Measurements from ENCODE around the gene RPS23. TPM values are rescaled to one million over a fixed set of nuclear protein-coding genes. Genes with fewer than 3 reads are reported as not detected.
"Not testable (repeated sequence)": the region's sequence is repeated elsewhere in the genome, so short reads cannot be mapped to it uniquely, and the experiment has no call there.

Gene RPS23
- total RNA-seq, 1 donor from 2014 or later: 4,680 TPM

DNA sequence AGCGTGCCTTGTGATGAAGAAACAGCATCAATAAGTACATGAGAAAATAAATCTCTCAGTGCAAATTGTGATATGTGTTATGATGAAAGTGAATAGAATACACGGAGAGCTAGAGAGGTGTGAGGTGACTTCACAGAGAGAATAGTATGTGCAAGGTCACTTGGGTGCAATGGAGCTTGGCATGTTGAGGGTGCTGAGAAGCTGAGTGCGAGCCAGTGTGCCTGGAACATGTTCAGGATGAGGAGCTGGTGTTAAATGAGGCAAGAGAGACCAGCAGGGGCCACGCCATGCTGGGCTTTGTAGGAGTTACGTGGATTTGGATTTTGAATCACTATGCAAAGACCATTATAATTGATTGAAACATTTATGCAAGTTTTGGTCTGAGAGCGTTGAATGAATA is 12.8 kb upstream of the RPS23 start:
- FAIRE-seq: no peak

DNA sequence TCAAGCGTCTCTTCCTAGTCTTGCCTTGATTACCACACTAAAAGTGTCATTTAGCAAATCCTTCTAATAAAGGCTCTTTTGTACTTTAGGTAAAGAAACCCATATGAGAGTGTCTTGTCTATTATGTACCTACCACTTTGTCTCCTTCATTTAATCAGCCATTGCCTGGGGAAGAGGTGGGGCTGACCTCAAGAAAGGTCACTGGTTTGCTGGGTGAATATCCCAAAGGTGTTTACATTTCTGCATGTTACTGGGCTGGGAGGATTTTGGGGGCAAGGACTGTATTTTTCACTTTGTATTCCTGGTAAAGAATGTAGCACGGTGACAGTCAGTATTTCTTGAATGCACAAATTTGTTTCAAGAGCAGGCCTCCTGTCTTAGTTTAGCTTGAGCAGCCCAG is 11.9 kb upstream of the RPS23 start:
- DNase-seq (ENCODE audit: low spot score in 2 of 2) (no peak), FAIRE-seq (no peak)

More for the DNA sequence above, 12.8 kb upstream of the RPS23 start:
- no peak for DNase-seq (ENCODE audit: low spot score in 2 of 2)

DNA sequence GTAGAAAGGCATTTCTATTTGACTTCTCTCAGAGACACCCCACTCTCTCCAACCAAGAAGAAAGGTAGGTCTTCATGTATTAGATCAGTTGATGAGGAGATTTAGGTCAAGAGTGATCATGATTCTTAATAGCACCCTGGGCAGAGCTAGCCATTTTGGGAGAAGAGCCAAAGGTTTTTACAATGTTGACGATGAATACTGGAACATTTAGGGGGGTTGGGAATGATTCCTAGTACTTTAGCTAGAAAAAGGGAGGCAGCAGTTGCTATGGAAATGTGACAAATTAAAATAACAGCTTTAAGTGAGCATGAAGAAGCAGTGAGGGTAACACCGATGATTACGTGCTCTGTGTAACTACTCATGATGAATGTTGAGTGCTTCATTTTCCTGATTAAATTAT is 9.5 kb upstream of the RPS23 start:
- no peak for FAIRE-seq

DNA sequence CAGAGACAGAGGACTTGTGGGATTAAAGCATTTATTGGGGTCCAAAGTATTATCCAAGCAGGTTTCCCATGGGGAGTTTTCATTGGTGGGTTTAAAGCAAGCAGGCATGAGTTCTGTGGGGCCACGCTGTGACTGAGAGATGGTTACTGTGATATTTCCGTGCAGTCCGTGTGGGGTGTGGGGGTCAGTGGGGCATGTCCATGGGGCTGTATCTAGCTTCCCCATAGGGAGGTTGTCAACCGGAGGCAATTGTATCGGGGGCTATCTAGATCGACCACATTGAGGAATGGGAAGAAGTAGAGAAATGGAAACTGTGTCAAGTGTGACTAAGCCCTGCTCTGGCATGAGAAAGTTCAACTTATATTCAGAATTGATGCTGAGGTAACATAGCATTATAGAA is 7.1 kb upstream of the RPS23 start:
- no peak for DNase-seq (ENCODE audit: low spot score in 2 of 2)
- FAIRE-seq: no peak

More for the DNA sequence above, 9.5 kb upstream of the RPS23 start:
- no peak for DNase-seq (ENCODE audit: low spot score in 2 of 2)

- FAIRE-seq (no peak), DNase-seq (ENCODE audit: low spot score in 2 of 2) (no peak)
These were observed 5.7 kb upstream of the RPS23 start for GRCh38 chr5:82283893-82284292.

- no peak for DNase-seq (ENCODE audit: low spot score in 2 of 2)
- FAIRE-seq: no peak
These were observed 687 bp upstream of the RPS23 start for GRCh38 chr5:82278711-82279370.

DNA sequence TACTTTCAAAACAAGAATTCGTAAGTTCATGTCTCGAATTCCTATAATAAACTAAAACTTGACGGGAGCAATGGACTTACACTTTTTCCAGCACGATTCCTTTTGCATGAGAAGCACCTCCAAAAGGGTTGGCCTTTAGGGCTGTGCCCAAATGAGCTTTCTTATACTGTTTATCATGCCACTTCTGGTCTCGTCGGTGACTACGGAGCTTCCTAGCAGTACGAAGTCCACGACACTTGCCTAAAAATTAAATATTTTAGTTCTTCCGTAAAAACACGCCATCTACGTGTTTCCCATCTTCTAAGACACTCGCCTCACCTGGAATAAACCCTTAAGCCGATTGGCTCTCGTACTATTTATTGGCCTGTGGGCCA is 554 bp downstream of the RPS23 start:
- FAIRE-seq (no peak), DNase-seq (ENCODE audit: low spot score in 2 of 2) (no peak)

DNA sequence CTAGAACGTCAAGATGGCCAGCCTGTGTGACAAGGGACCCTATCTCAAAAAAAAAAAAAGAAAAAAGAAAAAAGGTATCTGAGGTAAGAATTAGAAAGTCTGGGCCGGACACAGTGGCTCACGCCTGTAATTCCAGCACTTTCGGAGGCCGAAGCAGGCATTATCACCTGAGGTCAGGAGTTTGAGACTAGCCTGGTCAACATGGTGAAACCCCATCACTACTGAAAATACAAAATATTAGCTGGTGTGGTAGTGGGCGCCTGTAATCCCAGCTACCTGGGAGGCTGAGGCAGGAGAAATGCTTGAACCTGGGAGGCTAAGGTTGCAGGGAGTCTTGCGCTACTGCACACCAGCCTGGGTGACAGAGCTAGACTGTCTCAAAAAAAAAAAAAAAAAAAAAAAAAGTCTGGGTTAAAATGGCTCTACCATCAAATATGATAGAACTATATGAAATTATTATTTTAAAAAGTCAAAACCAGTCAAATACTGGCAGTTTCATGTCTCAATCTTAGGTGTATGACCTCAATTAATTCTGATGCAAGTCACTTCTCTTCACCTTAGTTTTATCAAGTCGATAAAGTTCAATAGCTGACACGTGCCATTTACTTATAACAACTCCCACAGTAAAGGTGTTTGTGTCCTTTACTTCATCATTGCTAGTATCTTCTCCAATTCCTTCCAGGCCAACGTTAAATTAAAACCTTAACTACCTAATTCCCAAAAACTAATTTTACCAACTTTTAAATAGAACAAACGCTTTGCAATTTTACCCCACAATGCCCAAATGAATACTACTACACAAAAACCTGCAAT is 1.1 kb downstream of the RPS23 start:
- DNase-seq (ENCODE audit: low spot score in 2 of 2) (no peak), FAIRE-seq (no peak)

GRCh38 chr5:82275216-82275664 is 2.9 kb downstream of the RPS23 start:
- FAIRE-seq: no peak
- DNase-seq (ENCODE audit: low spot score in 2 of 2): no peak

GRCh38 chr5:82274343-82275211 is 3.6 kb downstream of the RPS23 start:
- FAIRE-seq (no peak), DNase-seq (ENCODE audit: low spot score in 2 of 2) (no peak)

DNA sequence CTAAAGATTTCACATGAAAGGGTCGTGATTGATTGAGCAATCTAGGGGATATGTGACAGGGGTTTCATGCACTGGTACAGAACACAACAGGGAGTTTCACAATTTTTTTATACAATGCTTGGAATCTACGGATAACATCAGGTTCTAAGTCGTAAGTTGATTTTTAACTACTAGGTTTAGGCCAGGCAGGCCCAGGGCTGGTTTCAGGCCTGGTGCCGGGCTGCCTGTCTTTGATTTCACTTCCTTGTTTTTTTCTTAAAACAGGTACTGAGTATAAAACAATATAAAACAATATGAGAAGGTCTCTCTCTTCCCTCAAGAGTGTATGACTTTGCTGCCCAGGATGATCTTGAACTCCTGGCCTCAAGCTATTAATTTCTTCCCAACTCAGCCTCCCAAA is 4.7 kb downstream of the RPS23 start:
- DNase-seq (ENCODE audit: low spot score in 2 of 2); FAIRE-seq: not testable (repeated sequence)

DNA sequence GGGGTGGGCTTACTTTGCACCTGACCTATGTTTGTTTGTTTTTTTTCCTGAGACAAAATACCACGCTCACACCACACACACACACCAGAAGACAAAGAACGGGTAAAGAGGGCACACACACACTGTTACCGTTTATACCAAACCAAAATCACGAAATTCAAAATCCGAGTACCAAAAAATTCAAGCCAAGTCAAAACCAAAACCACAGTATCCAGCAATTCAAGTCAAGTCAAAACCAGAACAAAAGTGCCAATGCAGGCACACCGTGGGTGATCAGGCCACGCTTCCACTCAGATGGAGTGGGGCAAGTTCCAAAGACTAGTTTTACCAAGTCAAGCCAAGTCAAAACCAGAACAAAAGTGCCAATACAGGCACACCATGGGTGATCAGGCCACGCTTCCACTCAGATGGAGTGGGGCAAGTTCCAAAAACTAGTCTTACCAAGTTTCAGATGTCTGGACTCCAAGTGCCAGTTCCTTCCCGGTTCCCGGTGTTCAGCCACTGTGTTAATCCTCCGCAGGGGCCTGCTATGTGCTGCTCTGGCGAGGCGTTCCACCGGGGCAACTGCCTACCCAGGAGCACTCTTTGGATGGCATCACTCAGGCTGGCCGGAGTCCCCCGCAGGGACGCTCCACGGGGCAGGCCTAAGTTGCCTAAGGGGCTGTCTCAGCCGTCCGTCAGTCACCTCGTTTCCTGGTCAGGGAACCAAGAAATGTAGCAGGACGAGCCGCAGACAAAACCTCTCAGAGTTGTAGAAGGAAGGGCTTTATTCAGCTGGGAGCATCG is 5.4 kb downstream of the RPS23 start:
- not testable (repeated sequence) for FAIRE-seq; DNase-seq (ENCODE audit: low spot score in 2 of 2)

- not testable (repeated sequence) for FAIRE-seq; DNase-seq (ENCODE audit: low spot score in 2 of 2)
These were observed 8.8 kb downstream of the RPS23 start for GRCh38 chr5:82269363-82269762.

DNA sequence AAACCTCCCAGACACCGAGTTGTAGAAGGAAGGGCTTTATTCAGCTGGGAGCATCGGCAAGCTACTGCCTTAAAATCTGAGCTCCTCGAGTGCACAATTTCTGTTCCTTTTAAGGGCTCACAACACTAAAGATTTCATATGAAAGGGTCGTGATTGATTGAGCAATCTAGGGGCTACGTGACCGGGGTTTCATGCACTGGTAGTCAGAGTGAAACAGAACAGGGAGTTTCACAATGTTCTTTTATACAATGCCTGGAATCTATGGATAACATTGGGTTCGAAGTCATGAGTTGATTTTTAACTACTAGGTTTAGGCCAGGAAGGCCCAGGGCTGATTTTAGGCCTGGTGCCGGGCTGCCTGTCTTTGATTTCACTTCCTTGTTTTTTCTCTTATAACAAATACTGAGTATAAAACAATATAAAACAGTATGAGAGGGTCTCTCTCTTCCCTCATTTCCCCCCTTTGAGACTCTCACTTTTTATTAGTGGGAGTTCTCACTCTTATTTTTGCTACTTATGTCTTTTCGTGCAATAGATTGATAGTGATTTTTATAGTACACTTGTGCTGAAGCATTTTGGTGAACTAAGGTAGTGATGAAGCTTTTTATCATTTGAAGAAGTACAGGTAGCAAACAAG is 10.7 kb downstream of the RPS23 start:
- not testable (repeated sequence) for DNase-seq (ENCODE audit: low spot score in 2 of 2); FAIRE-seq

- FAIRE-seq (no peak), DNase-seq (ENCODE audit: low spot score in 2 of 2) (no peak)
These were observed 13.1 kb downstream of the RPS23 start for GRCh38 chr5:82265047-82265446.

- DNase-seq (ENCODE audit: low spot score in 2 of 2) (peak in 1 of 2 donors; percentile 10), FAIRE-seq (peak; percentile 72)
These were observed 18.9 kb downstream of the RPS23 start for GRCh38 chr5:82259172-82259800.

DNA sequence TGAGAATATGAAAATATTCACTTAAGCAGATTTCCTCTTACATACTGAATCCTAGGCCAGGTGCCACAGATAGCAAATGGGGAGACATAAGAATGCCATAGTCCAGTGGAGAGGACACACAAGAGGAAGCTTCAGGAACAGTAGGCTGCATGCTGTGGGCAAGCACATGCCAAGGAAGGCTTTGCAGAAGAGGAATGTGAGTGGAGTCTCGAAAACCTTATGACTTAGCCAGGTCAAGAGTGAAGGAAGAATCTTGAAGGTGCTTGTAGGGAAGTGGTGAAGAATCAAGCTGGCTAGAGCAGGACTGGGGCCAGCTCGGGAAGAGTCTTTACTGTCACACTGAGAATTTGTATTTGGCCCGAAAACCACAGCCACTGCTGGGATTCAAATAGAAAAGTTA is 20.4 kb downstream of the RPS23 start:
- DNase-seq (ENCODE audit: low spot score in 2 of 2) (no peak), FAIRE-seq (no peak)

- no peak for DNase-seq (ENCODE audit: low spot score in 2 of 2)
- FAIRE-seq: no peak
These were observed 20.9 kb downstream of the RPS23 start for GRCh38 chr5:82257247-82257646.

DNA sequence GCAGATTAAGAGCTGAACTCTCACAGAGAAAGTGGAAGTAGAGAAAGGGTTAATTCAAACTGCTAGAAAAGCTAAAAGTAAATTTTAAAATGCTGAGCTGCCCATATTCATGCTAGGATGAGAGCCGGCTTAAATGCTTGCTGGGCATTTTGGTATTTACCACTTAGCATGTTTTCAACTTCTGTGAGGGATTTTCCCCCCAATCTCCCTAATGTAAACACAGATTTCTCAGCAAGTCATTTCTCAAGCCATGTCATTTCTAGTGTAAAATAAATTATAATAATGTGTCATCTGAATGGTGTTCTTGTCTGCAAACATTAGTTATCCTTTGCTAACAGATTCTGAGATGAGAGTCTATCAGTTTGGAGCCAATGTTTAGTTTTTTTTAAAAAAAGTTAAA is 22.3 kb downstream of the RPS23 start:
- DNase-seq (ENCODE audit: low spot score in 2 of 2): no peak
- no peak for FAIRE-seq

Measured in frontal cortex (tissue), 4 donors.